Right forelimb (tissue), 1 donor: Measurements from ENCODE around the gene SUCO.
"Not testable (repeated sequence)": the region's sequence is repeated elsewhere in the genome, so short reads cannot be mapped to it uniquely, and the experiment has no call there.

Experiments used
- DNase-seq: peaks from one replicate; pipeline ENCODE4 v3.0.0-alpha.2; 2018

SUCO gene

GRCh38 chr1:172620603-172621002 lies 87.7 kb downstream of the SUCO start:
- DNase-seq, result not testable (repeated sequence)

- DNase-seq, result no peak
Observed at GRCh38 chr1:172622541-172622940, 89.6 kb downstream of the SUCO start.

GRCh38 chr1:172623748-172624147 lies 90.8 kb downstream of the SUCO start:
- DNase-seq, result no peak

GRCh38 chr1:172626845-172627244 lies 93.9 kb downstream of the SUCO start:
- no peak for DNase-seq

DNA sequence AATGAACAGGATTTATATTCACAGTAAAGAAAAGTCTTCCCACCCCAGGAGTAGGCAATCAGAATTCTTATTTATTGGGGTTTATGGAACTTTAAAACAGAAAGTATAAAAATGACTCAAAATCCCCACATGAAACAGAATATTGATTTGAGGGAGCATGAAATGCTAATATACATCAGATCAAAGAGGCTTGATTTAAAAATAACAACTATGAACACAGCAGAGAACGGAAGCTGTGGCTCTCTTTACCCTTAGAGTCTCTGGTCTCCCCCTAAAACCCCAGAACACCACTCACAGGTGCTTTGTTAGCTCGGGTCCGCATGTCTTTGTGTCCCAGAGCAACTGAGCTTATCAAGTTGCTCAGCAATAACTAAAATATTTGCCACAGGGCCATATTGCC lies 94.8 kb downstream of the SUCO start:
- DNase-seq, result no peak

DNA sequence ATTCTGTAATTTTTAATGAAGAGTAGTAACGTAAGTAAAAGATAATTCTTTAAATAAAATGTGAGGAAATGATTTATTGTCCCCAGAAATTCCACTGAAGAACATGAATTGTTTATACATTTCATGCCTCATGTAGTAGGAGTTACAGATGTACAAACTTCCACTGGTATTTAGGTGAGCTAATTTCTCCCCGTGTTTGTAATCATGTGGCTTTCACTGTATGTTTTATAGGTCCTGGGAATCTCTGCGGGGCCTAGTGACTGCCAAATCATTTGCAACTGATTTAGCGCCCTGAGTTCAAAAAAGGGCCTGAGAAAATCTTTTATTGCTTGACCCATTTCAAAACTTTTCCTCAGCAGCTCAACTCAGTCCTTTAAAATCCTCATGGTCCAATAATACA lies 95.5 kb downstream of the SUCO start:
- DNase-seq, result no peak

- no peak for DNase-seq
Observed at GRCh38 chr1:172629170-172629569, 96.2 kb downstream of the SUCO start.

- DNase-seq, result no peak
Observed at GRCh38 chr1:172629638-172630037, 96.7 kb downstream of the SUCO start.

DNA sequence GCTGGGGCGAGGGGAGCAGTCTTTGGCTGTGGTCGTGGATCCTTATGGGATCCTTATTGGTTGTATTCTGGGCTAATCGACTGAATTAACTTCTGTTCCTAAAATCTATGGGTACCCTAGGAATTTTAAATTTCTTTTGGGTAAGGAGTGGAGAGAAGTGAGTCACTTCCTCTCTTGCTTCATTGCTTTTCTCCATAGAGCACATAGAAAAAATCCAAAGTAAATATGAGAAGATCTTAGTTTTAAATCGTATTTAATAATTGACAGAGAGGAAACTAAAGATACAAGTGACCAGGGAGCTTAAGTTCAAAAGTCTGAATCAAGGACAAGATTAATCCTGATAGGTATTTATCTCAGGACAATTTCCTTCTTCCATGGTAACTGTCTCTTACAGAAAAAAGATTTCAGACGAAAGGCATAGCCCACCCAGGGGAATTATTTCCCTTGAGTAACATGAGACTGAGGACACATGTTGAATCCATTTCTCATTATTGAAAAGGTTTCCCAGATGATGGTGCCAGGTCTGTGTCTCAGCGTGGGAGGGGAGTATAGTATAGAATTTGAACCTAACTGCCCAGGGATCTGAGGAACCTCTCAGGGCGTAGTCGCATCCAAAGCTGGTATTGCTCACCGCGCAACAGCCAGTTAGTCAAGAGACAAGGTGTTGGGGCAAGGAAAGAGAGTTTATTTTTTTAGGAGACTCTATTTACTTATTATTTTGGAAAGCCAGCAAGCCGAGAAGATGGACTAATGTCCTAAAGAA lies 97.3 kb downstream of the SUCO start:
- no peak for DNase-seq

GRCh38 chr1:172630868-172631267 lies 97.9 kb downstream of the SUCO start:
- DNase-seq, result no peak

GRCh38 chr1:172637522-172637921 lies 104.6 kb downstream of the SUCO start:
- DNase-seq, result no peak

- no peak for DNase-seq
Observed at GRCh38 chr1:172638249-172638648, 105.3 kb downstream of the SUCO start.

- no peak for DNase-seq
Observed at GRCh38 chr1:172638885-172639831, 106.2 kb downstream of the SUCO start.

GRCh38 chr1:172640111-172640510 lies 107.2 kb downstream of the SUCO start:
- DNase-seq, result no peak

DNA sequence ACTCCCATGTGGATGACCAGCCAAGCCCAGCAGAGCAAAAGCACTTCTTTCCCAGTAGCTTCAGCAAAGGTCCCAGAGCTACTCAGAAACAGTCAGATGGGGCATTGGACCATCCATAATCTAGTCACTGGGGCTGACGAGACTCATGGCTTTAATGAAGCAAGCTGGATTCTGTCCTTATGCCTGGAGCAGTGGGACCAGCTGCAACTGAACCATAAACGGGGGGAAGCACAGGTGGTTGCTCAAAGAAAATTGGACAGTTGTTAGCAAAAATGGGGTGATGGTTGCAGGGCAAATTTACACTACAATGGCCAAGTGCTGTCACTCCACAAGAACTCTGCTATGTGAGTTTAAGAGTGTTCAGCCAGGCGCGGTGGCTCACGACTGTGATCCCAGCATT lies 108.5 kb downstream of the SUCO start:
- no peak for DNase-seq

DNA sequence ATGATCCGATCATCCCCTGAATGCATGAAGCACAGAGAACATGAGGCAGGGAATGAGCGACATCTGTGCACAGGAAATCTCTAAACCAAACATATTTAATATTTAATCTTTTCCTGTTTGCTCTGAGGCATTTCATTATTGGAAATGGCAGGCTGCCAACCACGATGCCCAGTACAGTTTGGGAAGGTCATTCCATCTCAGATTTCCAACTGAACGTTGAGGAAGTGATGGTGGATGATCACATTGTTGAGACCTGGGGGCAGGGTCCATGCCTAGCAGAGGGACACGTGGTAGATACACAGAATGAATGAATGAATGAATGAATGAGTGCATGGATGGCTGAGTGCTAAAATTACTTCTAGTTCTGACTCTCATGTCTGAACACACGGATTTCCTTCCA lies 110.0 kb downstream of the SUCO start:
- DNase-seq, result no peak

GRCh38 chr1:172646653-172647052 lies 113.7 kb downstream of the SUCO start:
- DNase-seq, result no peak

GRCh38 chr1:172647110-172647564 lies 114.2 kb downstream of the SUCO start:
- DNase-seq, result no peak

DNA sequence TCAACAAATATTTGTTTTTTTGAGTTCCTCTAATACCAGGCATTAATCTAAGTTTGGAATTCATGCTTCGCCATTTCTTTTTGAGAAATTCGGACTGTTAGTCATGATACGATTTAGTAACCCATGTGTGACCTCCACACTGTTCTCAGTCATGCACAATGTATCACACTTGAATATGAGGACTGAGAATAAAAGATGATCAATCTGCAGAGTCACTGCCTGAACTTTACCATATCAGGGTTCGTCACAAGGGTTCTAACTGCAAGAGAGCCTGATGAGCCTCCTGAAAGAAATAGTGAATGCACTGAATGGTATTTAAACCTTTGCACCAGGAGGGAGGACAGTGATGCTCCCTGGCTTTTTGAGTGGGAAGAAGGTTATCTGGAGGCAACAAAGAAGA lies 115.0 kb downstream of the SUCO start:
- DNase-seq, result no peak

GRCh38 chr1:172650474-172651193 lies 117.7 kb downstream of the SUCO start:
- no peak for DNase-seq

GRCh38 chr1:172653015-172653709 lies 120.2 kb downstream of the SUCO start:
- DNase-seq, result no peak

DNA sequence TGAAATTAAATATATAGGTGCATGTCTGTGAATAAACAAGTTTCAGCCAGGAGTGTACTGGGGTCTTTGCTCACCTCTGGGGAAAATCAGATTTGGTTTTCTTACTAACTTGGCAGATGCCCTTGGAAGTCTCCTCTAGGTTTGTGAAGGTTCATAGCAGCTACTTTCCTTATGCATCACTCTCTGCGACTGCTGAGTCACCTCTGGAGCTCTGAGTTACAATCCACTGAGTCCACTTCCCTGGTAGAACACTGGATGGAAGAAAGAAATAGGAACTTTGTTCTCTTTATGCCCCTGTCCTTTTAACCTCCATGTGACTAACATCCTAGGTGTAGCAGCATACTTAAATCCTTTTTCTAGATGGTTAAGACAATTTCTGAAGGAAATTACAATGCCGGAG lies 121.6 kb downstream of the SUCO start:
- no peak for DNase-seq

- no peak for DNase-seq
Observed at GRCh38 chr1:172656576-172656975, 123.6 kb downstream of the SUCO start.
